NCI-H446 treated with DMSO at 0.1 percent for 48 hours (cell line): Measurements from ENCODE around the gene PPCDC.
"Not testable (repeated sequence)": the region's sequence is repeated elsewhere in the genome, so short reads cannot be mapped to it uniquely, and the experiment has no call there.

ENCODE experiments used
- DNase-seq: peaks from one replicate; lab custom pipeline; 2025; lab: John Stamatoyannopoulos, UW

Gene PPCDC

DNA sequence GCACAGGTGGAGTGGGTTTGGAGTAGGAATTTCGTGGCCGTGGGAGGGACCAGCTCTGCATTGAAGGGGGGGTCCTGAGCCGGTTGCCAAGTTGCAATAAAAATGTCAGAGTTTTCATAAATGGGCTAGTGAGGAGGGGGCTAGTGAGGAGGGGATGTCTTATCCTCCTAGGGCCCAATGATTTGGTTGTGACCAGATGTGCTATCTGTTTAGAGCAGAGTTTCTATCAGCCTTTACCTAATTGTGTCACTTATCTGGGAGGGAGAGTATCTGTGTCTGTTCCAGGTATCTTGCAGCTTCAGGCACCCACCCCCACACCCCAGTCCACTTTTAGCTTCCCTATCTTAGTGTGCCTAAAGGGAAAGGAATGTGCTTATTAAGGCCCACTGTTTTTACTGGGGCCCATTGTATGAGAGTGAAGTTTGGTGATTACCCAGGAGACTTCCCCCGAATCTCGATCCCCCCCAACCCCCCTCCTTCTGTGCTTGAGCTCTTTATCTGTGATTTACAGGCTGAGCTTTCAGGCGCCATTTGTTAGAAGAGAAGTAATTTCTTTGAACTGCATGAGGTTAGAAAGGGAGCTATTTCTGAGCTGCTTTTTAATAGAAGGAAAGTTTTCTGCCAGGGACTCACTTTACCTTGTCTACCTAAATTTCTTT, 42.6 kb downstream of the PPCDC start:
- no peak for DNase-seq

GRCh38 chr15:75067123-75067830, 43.9 kb downstream of the PPCDC start:
- no peak for DNase-seq

DNA sequence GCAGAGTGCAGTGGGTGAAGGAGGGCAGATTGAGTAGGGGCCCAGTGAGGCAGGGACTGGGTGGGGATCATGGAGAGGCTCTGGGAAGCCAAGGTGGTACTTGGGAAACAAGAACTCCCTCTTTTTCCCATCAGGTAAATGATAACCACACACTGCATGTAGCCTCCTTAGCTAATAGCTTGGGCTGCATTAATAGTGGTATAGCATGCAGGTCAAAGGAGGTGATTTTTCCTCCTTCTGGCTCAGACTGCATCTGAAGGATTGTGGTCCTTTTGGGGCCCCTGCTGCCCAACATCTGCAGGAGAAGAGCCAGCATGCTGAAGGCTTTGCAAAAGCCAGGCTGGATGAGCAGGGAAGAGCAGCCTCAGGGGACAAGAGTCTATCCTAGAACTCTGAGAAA, 45.4 kb downstream of the PPCDC start:
- no peak for DNase-seq

- no peak for DNase-seq
These were observed 46.0 kb downstream of the PPCDC start for GRCh38 chr15:75069301-75069925.

DNA sequence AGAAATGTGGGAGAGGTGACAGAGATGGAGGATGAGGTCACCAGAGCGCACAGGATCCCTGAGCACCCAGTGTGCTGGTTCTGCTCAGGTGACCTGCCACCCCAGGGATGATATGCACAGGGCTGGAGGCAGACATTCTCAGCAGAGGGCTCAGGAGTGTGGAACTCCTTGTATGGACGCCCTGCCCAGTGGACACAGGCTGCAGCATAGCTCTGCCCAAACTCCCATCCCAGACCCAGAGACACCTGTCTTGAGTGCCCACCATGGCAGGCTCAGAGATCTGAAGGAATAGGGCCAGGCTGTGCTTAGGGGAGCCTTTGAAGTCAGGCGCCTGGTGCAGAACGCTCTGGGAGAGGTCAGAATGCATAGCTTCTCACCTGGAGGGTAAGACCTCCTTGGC, 47.3 kb downstream of the PPCDC start:
- no peak for DNase-seq

DNA sequence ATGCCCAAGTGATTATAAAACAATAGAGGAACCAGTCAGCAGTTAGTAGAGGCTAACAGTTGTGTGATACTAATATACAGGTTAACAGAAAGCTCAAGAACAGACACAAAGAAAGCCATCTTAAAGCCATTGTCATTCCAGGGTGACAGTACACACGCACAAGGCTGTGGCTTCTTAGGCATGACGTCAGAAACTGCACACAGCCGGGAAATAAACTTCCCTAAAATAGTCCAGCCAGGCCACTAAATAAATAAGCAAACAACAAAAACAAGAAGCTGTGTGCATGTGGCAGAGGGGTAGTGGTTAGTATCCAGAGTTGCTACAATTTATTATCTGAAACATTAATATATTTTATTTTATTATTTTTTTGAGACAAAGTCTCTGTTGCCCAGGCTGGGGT, 49.8 kb downstream of the PPCDC start:
- no peak for DNase-seq

DNA sequence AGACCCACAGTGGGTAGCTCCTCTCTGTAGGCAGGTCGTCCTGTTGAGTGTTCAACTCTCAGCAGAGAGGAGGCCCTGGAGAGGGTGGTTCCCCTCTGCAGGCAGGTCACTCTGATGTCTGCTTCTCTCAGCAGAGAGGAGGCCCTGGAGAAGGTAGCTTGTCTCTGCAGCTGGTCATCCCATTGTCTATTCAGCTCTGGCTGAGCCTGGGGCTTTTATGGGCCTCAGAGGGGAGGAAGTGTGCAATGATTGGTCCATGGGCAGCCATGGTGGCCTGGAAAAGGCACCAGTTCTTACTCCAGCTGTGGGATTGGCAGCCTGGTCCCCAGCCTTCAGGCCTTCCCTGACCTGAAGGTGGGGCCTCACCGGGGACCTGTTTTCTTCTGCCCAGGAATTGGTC, 52.9 kb downstream of the PPCDC start:
- no peak for DNase-seq

DNA sequence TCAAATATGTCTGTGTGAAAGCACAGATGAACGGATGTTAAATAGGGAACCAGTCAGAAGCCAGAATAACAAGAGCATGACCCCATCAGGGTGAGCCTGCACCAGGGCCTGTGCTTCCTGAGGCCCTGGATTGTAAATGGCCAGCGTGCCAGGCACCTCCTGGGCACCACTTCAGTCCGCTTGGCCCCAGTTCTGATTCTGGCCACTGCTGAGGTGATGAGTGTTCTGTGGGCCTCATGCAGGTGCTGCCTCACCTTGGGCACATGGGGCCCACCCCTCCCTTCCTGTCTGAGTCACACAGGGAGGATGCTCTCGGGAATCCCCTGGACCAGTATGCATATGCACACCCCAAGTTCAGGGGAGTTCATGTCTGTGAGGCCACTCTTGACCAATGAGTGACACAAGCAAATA, 54.2 kb downstream of the PPCDC start:
- DNase-seq = not testable (repeated sequence)

- no peak for DNase-seq
These were observed 57.8 kb downstream of the PPCDC start for GRCh38 chr15:75081150-75081549.

DNA sequence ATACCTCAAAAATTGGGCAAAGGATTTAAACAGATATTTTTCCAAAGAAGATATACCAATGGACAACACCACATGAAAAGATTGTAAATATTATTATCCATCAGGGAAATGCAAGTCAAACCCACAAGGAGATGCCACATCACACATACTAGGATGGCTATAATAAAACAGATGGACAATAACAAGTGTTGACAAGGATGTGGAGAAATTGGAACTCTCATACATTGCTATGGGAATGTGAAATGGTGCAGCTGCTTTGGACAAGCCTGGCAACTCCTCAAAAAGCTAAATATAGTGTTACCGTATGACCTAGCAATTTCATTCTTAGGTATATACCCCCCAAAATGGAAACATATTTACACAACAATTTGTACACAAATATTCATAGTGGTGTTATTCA, 59.3 kb downstream of the PPCDC start:
- DNase-seq = no peak

DNA sequence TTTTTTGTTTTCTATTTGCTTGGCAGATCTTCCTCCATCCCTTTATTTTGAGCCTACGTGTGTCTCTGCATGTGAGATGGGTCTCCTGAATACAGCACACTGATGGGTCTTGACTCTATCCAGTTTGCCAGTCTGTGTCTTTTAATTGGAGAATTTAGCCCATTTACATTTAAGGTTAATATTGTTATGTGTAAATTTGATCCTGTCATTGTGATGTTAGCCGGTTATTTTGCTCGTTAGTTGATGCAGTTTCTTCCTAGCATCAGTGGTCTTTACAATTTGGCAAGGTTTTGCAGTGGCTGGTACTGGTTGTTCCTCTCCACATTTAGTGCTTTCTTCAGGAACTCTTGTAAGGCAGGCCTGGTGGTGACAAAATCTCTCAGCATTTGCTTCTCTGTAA, 62.3 kb downstream of the PPCDC start:
- not testable (repeated sequence) for DNase-seq

DNA sequence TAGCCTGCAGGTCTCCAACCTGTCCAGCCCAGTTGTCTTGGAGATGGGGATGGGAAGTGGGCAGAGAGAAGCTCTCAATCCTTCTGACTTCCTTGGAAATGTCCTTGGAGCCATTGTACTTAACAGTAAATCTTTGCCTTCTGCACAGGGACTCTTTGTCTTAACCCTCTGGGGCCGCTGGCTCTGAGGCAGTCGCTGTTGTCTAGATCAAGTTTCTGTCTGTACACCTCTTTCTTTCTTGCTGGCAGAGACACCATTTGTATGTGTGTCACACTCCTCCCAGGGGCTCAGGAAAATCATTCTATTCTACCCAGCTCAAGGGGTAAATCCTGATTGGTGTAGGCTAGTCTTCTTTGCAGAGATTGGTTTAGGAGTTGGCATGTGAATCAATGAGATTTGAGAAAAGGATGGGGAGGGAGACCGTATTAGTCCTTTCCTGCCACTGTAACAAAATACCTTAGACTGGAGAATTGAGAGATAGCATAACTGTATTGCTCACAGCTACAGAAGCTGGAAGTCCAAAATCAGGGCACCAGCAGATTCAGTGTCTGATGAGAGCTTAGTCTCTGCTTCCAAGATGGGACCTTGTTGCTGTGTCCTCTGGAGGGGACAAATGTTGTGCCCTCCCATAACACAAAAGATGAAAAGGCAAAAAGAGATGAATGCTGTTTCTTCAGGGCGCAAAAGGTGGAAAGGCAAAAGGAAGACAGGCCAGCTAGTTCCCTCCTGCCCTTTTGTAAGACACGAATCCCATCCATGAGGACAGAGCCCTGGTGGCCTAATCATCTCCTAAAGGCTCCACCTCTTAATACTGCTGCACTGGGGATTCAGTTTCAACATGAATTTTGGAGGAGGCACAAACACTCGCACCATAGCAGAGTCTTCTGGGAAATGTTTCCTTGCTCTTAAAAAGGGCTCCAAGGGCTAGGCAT, 66.3 kb downstream of the PPCDC start:
- no peak for DNase-seq

DNA sequence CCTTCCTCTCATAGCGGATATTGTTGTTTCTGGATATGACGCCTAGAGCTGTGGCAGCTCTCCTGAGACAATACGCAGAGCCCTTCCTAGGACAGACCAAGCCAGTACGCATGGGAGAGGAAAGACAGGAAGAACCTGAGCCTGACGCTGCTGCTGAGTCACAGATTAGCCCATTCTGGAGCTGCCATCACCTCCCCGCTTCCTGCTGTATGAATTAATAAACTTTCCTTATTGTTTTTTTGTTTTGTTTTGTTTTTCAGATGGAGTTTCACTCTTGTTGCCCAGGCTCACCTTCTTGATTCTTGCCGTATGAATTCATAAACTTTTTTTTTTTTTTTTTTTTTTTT, 67.0 kb downstream of the PPCDC start:
- no peak for DNase-seq

GRCh38 chr15:75091814-75092213, 68.4 kb downstream of the PPCDC start:
- DNase-seq = no peak

GRCh38 chr15:75094961-75095478, 71.6 kb downstream of the PPCDC start:
- DNase-seq = not testable (repeated sequence)

GRCh38 chr15:75095594-75095993, 72.2 kb downstream of the PPCDC start:
- DNase-seq = no peak

GRCh38 chr15:75097939-75098338, 74.5 kb downstream of the PPCDC start:
- DNase-seq = no peak

GRCh38 chr15:75098404-75098803, 75.0 kb downstream of the PPCDC start:
- no peak for DNase-seq
